Ovary (tissue), 9 donors: ENCODE results near the gene CARF. TPM values are rescaled to one million over a fixed set of nuclear protein-coding genes. Genes with fewer than 3 reads are reported as not detected.
"Not testable (repeated sequence)": the region's sequence is repeated elsewhere in the genome, so short reads cannot be mapped to it uniquely, and the experiment has no call there.

Experiments used
- DNase-seq, 5 donors: peaks; one replicate each; pipeline ENCODE4 v3.0.0-alpha.2; 2019 to 2020
- H3K27ac ChIP-seq, 2 donors: fragments of 200-600 bp; one replicate each; pipeline versions ENCODE4 v1.5.1 to v1.8.0; 2019 to 2022
- H3K27me3 ChIP-seq: fragments of 200-600 bp; one replicate; pipeline ENCODE4 v1.8.0; 2022
- H3K36me3 ChIP-seq: fragments of 200-600 bp; sonication (generic); one replicate; pipeline ENCODE4 v1.5.1; 2019
- H3K4me1 ChIP-seq: one replicate; pipeline ENCODE4 v1.8.1; 2013; ENCODE audit warnings: mild to moderate bottlenecking, moderate library complexity; ENCODE audit not compliant: insufficient read depth
- H3K4me3 ChIP-seq: fragments of 200-600 bp; sonication (generic); one replicate; pipeline ENCODE4 v1.5.1; 2017
- H3K9me3 ChIP-seq, 2 donors: fragments of 200-600 bp in 1 of 2; sonication (generic) in 1 of 2; one replicate each; pipeline versions ENCODE4 v1.5.1 to v1.8.1; 2013 to 2019; ENCODE audit warnings: mild to moderate bottlenecking in 1 of 2, moderate library complexity in 1 of 2
- EP300 ChIP-seq: sonication (generic); formaldehyde crosslinking; IDR thresholded peaks from one replicate; pipeline ENCODE4 v1.6.1; 2017; ENCODE audit warnings: antibody characterized with exemption
- POLR2A ChIP-seq: fragments of 450-650 bp; IDR thresholded peaks from one replicate; pipeline ENCODE4 v1.6.1; 2017; ENCODE audit warnings: antibody characterized with exemption, mild to moderate bottlenecking, moderate library complexity
- WGBS, 3 donors: extraction: QIAGEN DNeasy Blood & Tissue Kit in 1 of 3; methylation state at CpG; one replicate each; pipeline versions ENCODE4 v1.1.5 to v1.1.7; 2013 to 2017; 5-methylcytosine and 5-hydroxymethylcytosine counted together
- intact Hi-C, 4 donors: fragments of 100-400 bp; cut with DNase I; formaldehyde crosslinking; loops; one replicate each; pipeline versions ENCODE4 v1.11.0 to v1.15.1; 2022 to 2023
- polyA plus RNA-seq, 2 donors: library from polyadenylated mRNA; stranded (reverse); fragments of 200-250 nt in 1 of 2; fragments of 350-450 nt in 1 of 2; fragmentation: Illumina TruSeq in 1 of 2; extraction: RNeasy Lipid Tissue Mini Kit (QIAGEN cat#74804) in 1 of 2; gene quantifications; one replicate each; pipeline ENCODE4 v1.2.3, GENCODE V29; 2013 to 2014
- total RNA-seq, 7 donors: library from RNA; depleted of rRNA in 2 of 7; stranded (reverse); fragments of >200 nt in 2 of 7; fragmentation: NEBNext Ultra II Directional in 3 of 7; extraction: Animal tissue kit (Norgen Biotek cat#: 25700) in 3 of 7; gene quantifications; one replicate each; pipeline versions ENCODE4 v1.1.0 to v1.2.4, GENCODE V29; 2016 to 2023
- TF ChIP-seq, protein P1 (sequence below), 3 donors: fragments of 450-650 bp in 2 of 3; fragments of 200-600 bp in 1 of 3; IDR thresholded peaks; one replicate each; pipeline versions ENCODE4 v1.5.1 to v1.8.0; 2016 to 2022; ENCODE audit warnings: antibody characterized with exemption in 3 of 3, mild to moderate bottlenecking in 1 of 3
- donor health status: DM: no; HTN: no; CAD: no; lungs with moderate emphysema.
- donor health status: DM: no; HTN: no; CAD: no.
- donor health status: Bipolar disorder and iron deficiency.
- donor health status: DM: yes; HTN: yes; CAD: no.
- donor health status: DM: no; HTN: no; CAD: no.
- donor health status: DM: yes; HTN: yes; CAD: no.

CARF gene
- total and polyA plus RNA-seq, 9 donors = 4.4 to 15.5 (median 12.3) TPM

DNA sequence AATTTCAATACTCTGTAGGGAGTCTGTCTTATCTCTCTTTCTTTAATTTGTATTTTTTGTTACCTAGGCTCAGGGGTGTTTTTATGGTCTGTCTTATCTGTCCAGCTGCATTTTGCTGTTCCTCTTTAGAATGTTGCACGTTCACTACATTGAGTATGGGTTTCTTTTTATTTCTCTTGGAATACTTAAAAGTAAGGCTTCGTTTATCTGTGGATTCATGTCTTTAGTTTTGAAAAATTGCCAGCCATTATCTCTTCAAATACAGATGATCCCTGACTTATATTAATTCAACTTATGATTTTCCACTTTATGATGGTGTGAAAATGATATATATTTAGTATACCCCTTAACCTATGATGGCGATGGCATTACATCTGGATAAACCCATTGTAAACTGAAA lies 26.9 kb downstream of the CARF start:
- DNase-seq = no peak
- TF ChIP-seq EP300 (no peak), POLR2A (no peak)
- TF ChIP-seq, protein P1, sequence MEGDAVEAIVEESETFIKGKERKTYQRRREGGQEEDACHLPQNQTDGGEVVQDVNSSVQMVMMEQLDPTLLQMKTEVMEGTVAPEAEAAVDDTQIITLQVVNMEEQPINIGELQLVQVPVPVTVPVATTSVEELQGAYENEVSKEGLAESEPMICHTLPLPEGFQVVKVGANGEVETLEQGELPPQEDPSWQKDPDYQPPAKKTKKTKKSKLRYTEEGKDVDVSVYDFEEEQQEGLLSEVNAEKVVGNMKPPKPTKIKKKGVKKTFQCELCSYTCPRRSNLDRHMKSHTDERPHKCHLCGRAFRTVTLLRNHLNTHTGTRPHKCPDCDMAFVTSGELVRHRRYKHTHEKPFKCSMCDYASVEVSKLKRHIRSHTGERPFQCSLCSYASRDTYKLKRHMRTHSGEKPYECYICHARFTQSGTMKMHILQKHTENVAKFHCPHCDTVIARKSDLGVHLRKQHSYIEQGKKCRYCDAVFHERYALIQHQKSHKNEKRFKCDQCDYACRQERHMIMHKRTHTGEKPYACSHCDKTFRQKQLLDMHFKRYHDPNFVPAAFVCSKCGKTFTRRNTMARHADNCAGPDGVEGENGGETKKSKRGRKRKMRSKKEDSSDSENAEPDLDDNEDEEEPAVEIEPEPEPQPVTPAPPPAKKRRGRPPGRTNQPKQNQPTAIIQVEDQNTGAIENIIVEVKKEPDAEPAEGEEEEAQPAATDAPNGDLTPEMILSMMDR (IDR thresholded peaks at IDR 0.05) = no peak
- 95 to 98% (median 96%) methylated on average over 3 of the region's 3 CpGs for WGBS, 3 donors
- Histone ChIP-seq H3K27ac (no peak overlapping the region), H3K4me3 (no peak overlapping the region), H3K4me1 (no peaks in the 10 kb centered on the region), H3K36me3 (no peaks in the 10 kb centered on the region), H3K9me3 (no peaks in the 10 kb centered on the region), H3K27me3 (no peaks in the 10 kb centered on the region)
- intact Hi-C loops = no loop called here

DNA sequence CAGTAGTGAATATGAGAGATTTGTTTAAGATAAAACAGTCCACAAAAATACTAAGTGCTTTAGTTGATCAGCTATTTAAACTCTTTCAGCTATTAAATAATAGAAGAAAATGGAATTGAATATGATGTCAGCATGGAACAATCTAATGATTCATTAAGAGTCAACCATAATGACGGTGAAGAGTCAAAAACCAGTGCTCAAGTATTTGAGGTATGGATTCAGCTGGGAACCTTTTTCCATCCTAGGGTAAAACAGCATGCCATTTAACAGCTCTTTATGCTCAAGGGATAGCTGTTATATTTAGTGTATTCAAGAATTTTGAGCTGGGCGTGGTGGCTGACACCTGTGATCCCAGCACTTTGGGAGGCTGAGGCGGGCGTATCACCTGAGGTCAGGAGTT lies 29.7 kb downstream of the CARF start:
- Histone ChIP-seq H3K4me1 (no peaks in the 10 kb centered on the region), H3K27me3 (no peaks in the 10 kb centered on the region), H3K27ac (no peak overlapping the region), H3K9me3 (no peaks in the 10 kb centered on the region), H3K36me3 (no peaks in the 10 kb centered on the region), H3K4me3 (no peak overlapping the region)
- DNase-seq = no peak
- WGBS, 3 donors = 93 to 97% (median 95%) methylated on average over 4 of the region's 4 CpGs
- no peak for TF ChIP-seq POLR2A
- TF ChIP-seq, protein P1 (IDR thresholded peaks at IDR 0.05) = no peak
- TF ChIP-seq EP300 = no peak
- intact Hi-C loops = no loop called here

DNA sequence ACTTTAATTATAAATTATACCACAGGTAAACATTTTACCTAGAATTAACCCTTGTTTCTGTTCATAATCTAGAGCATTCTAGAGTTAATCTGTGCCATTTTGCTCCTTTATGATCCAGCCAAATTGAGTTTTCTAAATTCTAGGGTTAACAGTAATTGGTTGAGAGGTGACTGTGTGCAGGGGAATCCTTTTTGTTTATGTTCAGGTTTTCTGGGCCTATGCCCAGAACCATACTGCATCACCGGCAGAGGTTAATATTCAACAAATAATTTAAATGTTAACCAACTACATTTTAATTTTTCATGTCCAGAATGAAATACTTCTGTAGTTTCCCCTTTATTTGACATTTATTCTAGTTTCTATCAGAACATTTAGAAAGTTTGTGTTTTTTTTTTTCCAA lies 32.3 kb downstream of the CARF start:
- no peaks in the 10 kb centered on the region for H3K4me1 ChIP-seq
- intact Hi-C loops = no loop called here
- 20 to 35% (median 23%) methylated on average over 1 of the region's 1 CpG for WGBS, 3 donors
- H3K27ac ChIP-seq = no peak overlapping the region
- H3K4me3 ChIP-seq = no peak overlapping the region
- no peaks in the 10 kb centered on the region for H3K9me3 ChIP-seq
- TF ChIP-seq, protein P1 (IDR thresholded peaks at IDR 0.05) = no peak
- TF ChIP-seq POLR2A = no peak
- no peak for TF ChIP-seq EP300
- no peaks in the 10 kb centered on the region for H3K36me3 ChIP-seq
- no peaks in the 10 kb centered on the region for H3K27me3 ChIP-seq
- no peak for DNase-seq

DNA sequence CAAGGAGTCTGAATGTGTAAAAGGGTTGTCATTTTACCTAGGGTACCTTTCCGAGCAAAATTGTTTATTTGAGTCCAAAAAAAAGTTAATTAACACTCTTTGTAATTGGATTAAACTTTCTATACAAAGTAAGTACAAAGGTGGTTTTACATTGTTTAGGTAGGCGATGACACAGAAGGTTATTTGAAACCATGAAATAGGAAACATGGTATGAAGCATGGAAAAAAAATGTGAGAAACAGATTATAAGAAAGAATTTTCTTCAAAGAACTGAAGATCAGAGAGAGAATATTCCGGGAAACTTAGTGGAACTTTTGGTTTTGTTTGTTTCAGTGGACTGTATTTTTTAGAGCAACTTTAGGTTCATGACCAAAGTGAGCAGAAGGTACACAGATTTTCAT lies 32.7 kb downstream of the CARF start:
- no peaks in the 10 kb centered on the region for H3K4me1 ChIP-seq
- no peak for DNase-seq
- WGBS, 3 donors = 81 to 87% (median 85%) methylated on average over 3 of the region's 3 CpGs
- TF ChIP-seq, protein P1 (IDR thresholded peaks at IDR 0.05) = no peak
- TF ChIP-seq POLR2A = no peak
- no peak for TF ChIP-seq EP300
- no peaks in the 10 kb centered on the region for H3K9me3 ChIP-seq
- no peaks in the 10 kb centered on the region for H3K36me3 ChIP-seq
- H3K27me3 ChIP-seq = no peaks in the 10 kb centered on the region
- intact Hi-C loops = no loop called here
- H3K27ac ChIP-seq = no peak overlapping the region
- H3K4me3 ChIP-seq = no peak overlapping the region

DNA sequence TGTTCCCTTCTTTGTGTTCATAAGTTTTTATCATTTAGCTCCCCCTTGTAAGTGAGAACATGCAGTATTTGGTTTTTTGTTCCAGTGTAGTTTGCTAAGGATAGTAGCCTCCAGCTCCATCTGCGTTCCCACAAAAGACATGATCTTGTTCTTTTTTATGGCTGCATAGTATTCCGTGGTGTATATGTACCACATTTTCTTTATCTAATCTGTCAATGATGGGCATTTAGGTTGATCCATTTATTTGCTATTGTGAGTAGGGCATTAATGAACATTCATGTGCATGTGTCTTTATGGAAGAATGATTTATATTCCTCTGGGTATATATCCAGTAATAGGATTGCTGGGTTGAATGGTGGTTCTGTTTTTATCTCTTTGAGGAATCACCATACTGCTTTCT lies 33.4 kb downstream of the CARF start:
- DNase-seq = no peak
- intact Hi-C loops = no loop called here
- WGBS, 3 donors = 96 to 100% (median 96%) methylated on average over 2 of the region's 2 CpGs
- no peaks in the 10 kb centered on the region for H3K9me3 ChIP-seq
- H3K4me3 ChIP-seq = no peak overlapping the region
- no peaks in the 10 kb centered on the region for H3K4me1 ChIP-seq
- TF ChIP-seq EP300 (no peak), POLR2A (no peak)
- TF ChIP-seq, protein P1 (IDR thresholded peaks at IDR 0.05) = no peak
- no peak overlapping the region for H3K27ac ChIP-seq
- H3K27me3 ChIP-seq = no peaks in the 10 kb centered on the region
- no peaks in the 10 kb centered on the region for H3K36me3 ChIP-seq

- H3K4me1 ChIP-seq, H3K36me3 ChIP-seq, H3K27ac ChIP-seq, intact Hi-C loops, H3K4me3 ChIP-seq, DNase-seq, H3K27me3 ChIP-seq, H3K9me3 ChIP-seq: not testable (repeated sequence)
- WGBS, 3 donors = 96 to 98% (median 97%) methylated on average over 3 of the region's 3 CpGs
Observed at GRCh38 chr2:202949333-202949732, 37.3 kb downstream of the CARF start.
